ENCODE data around the gene PTPRT.

Gene PTPRT

GRCh38 chr20:42130810-42131596, 1058.7 kb downstream of the PTPRT start:
- peak; percentile 6 for DNase-seq (ENCODE audit: low read depth)
- TF ChIP-seq CTCF (IDR thresholded peaks at IDR 0.05; ENCODE audit: insufficient read depth, low read depth, low read length, missing control alignments) = no peak
- H3K4me3 ChIP-seq (ENCODE audit: low read depth, low read length) = no peak overlapping the region

GRCh38 chr20:42125426-42125825, 1064.3 kb downstream of the PTPRT start:
- no peak overlapping the region for H3K4me3 ChIP-seq (ENCODE audit: low read depth, low read length)
- TF ChIP-seq CTCF (IDR thresholded peaks at IDR 0.05; ENCODE audit: insufficient read depth, low read depth, low read length, missing control alignments) = no peak
- DNase-seq (ENCODE audit: low read depth) = no peak

GRCh38 chr20:42123981-42124473, 1065.7 kb downstream of the PTPRT start:
- TF ChIP-seq CTCF (IDR thresholded peaks at IDR 0.05; ENCODE audit: insufficient read depth, low read depth, low read length, missing control alignments) = no peak
- DNase-seq (ENCODE audit: low read depth) = no peak
- no peak overlapping the region for H3K4me3 ChIP-seq (ENCODE audit: low read depth, low read length)

- no peak for TF ChIP-seq CTCF (IDR thresholded peaks at IDR 0.05; ENCODE audit: insufficient read depth, low read depth, low read length, missing control alignments)
- no peak for DNase-seq (ENCODE audit: low read depth)
Measured at GRCh38 chr20:42118409-42119125, 1071.1 kb downstream of the PTPRT start.

GRCh38 chr20:42118001-42118400, 1071.7 kb downstream of the PTPRT start:
- H3K4me3 ChIP-seq (ENCODE audit: low read depth, low read length) = no peak overlapping the region
- TF ChIP-seq CTCF (IDR thresholded peaks at IDR 0.05; ENCODE audit: insufficient read depth, low read depth, low read length, missing control alignments) = no peak
- no peak for DNase-seq (ENCODE audit: low read depth)

More at GRCh38 chr20:42118409-42119125, 1071.1 kb downstream of the PTPRT start:
- H3K4me3 ChIP-seq (ENCODE audit: low read depth, low read length) = no peak overlapping the region

- TF ChIP-seq CTCF (IDR thresholded peaks at IDR 0.05; ENCODE audit: insufficient read depth, low read depth, low read length, missing control alignments) = no peak
- H3K4me3 ChIP-seq (ENCODE audit: low read depth, low read length) = no peak overlapping the region
- DNase-seq (ENCODE audit: low read depth) = no peak
Measured at GRCh38 chr20:42113236-42113635, 1076.5 kb downstream of the PTPRT start.
